HepG2 (cell line): ENCODE measurements around the gene GRAMD4. TPM values are rescaled to one million over a fixed set of nuclear protein-coding genes. Genes with fewer than 3 reads are reported as not detected.

ENCODE experiments used
- ETV5 ChIP-seq: IDR thresholded peaks from 2 replicates; pipeline ENCODE4 v1.6.1; 2018; ENCODE audit warnings: missing biosample characterization, missing genetic modification reagents, inconsistent platforms, borderline replicate concordance
- FOXM1 ChIP-seq: sonication (generic); formaldehyde crosslinking; IDR thresholded peaks from 2 replicates; pipeline ENCODE4 v1.5.0; 2020; ENCODE audit warnings: missing genetic modification reagents
- HNF4A ChIP-seq: sonication (generic); formaldehyde crosslinking; IDR thresholded peaks from 2 replicates; pipeline ENCODE4 v1.4.0; 2020; ENCODE audit warnings: missing genetic modification reagents
- KAT8 ChIP-seq: IDR thresholded peaks from 2 replicates; pipeline ENCODE4 v1.6.1; 2016; ENCODE audit warnings: missing genetic modification reagents, missing compliant biosample characterization
- KLF16 ChIP-seq, 2 experiments: sonication (generic) in 1 of 2; formaldehyde crosslinking in 1 of 2; IDR thresholded peaks; 2 replicates each; pipeline versions ENCODE4 v1.6.1 to v1.8.0; 2016 to 2023; ENCODE audit warnings: missing genetic modification reagents in 2 of 2, missing compliant biosample characterization in 1 of 2
- MAFG ChIP-seq: sonication (generic); formaldehyde crosslinking; IDR thresholded peaks from 2 replicates; pipeline ENCODE4 v1.5.1; 2020; ENCODE audit warnings: mild to moderate bottlenecking, missing genetic modification reagents
- MEF2D ChIP-seq: sonication (generic); formaldehyde crosslinking; IDR thresholded peaks from 2 replicates; pipeline ENCODE4 v1.5.1; 2020; ENCODE audit warnings: mild to moderate bottlenecking, missing genetic modification reagents
- NAIF1 ChIP-seq: sonication (generic); formaldehyde crosslinking; IDR thresholded peaks from 2 replicates; pipeline ENCODE4 v1.5.0; 2020; ENCODE audit warnings: mild to moderate bottlenecking, missing genetic modification reagents, borderline replicate concordance
- PCBP2 ChIP-seq: fragments of 200-400 bp; formaldehyde crosslinking; optimal IDR thresholded peaks from 2 replicates; pipeline ENCODE3; 2018; ENCODE audit warnings: low read length, low read depth; ENCODE audit not compliant: poor library complexity, severe bottlenecking
- PHF21A ChIP-seq: sonication (generic); formaldehyde crosslinking; IDR thresholded peaks from 2 replicates; pipeline ENCODE4 v1.5.0; 2020; ENCODE audit warnings: mild to moderate bottlenecking, missing genetic modification reagents
- RNF219 ChIP-seq: sonication (generic); formaldehyde crosslinking; IDR thresholded peaks from 2 replicates; pipeline ENCODE4 v1.5.0; 2020; ENCODE audit warnings: mild to moderate bottlenecking, missing genetic modification reagents
- ZFP1 ChIP-seq: IDR thresholded peaks from 2 replicates; pipeline ENCODE4 v1.6.1; 2016
- ZFP36 ChIP-seq: fragments of 150-350 bp; IDR thresholded peaks from 2 replicates; pipeline ENCODE4 v1.6.1; 2018; ENCODE audit warnings: borderline replicate concordance, low read length, low read depth; ENCODE audit not compliant: partially characterized antibody
- ZNF10 ChIP-seq: sonication (generic); formaldehyde crosslinking; IDR thresholded peaks from 2 replicates; pipeline ENCODE4 v1.4.0; 2020; ENCODE audit warnings: mild to moderate bottlenecking, low read depth, missing genetic modification reagents, borderline replicate concordance
- ZNF230 ChIP-seq: sonication (generic); formaldehyde crosslinking; IDR thresholded peaks from 2 replicates; pipeline ENCODE4 v1.4.0; 2020; ENCODE audit warnings: mild to moderate bottlenecking, missing genetic modification reagents
- ZNF557 ChIP-seq: sonication (generic); formaldehyde crosslinking; IDR thresholded peaks from 2 replicates; pipeline ENCODE4 v1.4.0; 2020; ENCODE audit warnings: missing genetic modification reagents
- ZNF577 ChIP-seq: sonication (generic); formaldehyde crosslinking; IDR thresholded peaks from 2 replicates; pipeline ENCODE4 v1.4.0; 2020; ENCODE audit warnings: mild to moderate bottlenecking, low read depth, missing genetic modification reagents, borderline replicate concordance
- ZNF672 ChIP-seq: sonication (generic); formaldehyde crosslinking; IDR thresholded peaks from 2 replicates; pipeline ENCODE4 v1.8.1; 2022; ENCODE audit warnings: missing genetic modification reagents
- ZNF678 ChIP-seq: sonication (generic); formaldehyde crosslinking; IDR thresholded peaks from 2 replicates; pipeline ENCODE4 v1.4.0; 2020; ENCODE audit warnings: mild to moderate bottlenecking, missing genetic modification reagents
- ZNF761 ChIP-seq: sonication (generic); formaldehyde crosslinking; conservative IDR thresholded peaks from 2 replicates; pipeline ENCODE4 v1.4.0; 2020; ENCODE audit warnings: mild to moderate bottlenecking, missing genetic modification reagents
- ZNF772 ChIP-seq: sonication (generic); formaldehyde crosslinking; IDR thresholded peaks from 2 replicates; pipeline ENCODE4 v1.5.0; 2020; ENCODE audit warnings: mild to moderate bottlenecking, missing genetic modification reagents
- ZNF777 ChIP-seq: sonication (generic); formaldehyde crosslinking; IDR thresholded peaks from 2 replicates; pipeline ENCODE4 v1.4.0; 2020; ENCODE audit warnings: missing genetic modification reagents
- ZNF782 ChIP-seq: sonication (generic); formaldehyde crosslinking; IDR thresholded peaks from 2 replicates; pipeline ENCODE4 v1.4.0; 2020; ENCODE audit warnings: missing genetic modification reagents, mild to moderate bottlenecking, borderline replicate concordance
- polyA plus RNA-seq, 8 experiments: library from polyadenylated mRNA; depleted of rRNA in 3 of 8; stranded (reverse) in 7 of 8; unstranded in 1 of 8; fragments of >200 nt; fragmentation: Illumina TruSeq in 4 of 8; extraction: Trizol in 4 of 8; gene quantifications; 2 replicates each; pipeline versions ENCODE4 v1.2.1 to v1.2.3, GENCODE V29; 2011 to 2016; ENCODE audit warnings: low read depth in 4 of 8, missing spikeins in 1 of 8, mixed read lengths in 1 of 8; ENCODE audit not compliant: insufficient read depth in 1 of 8
- total RNA-seq, 5 experiments: library from RNA; depleted of rRNA; stranded (reverse); fragments of >200 nt; fragmentation: Illumina TruSeq; extraction: Trizol; gene quantifications; 2 replicates each; pipeline ENCODE4 v1.2.3, GENCODE V29; 2016; ENCODE audit warnings: low read depth in 1 of 5
- TF ChIP-seq, protein P1 (sequence below), 2 experiments: sonication (generic) in 1 of 2; formaldehyde crosslinking in 1 of 2; IDR thresholded peaks; 2 replicates each; pipeline versions ENCODE4 v1.4.0 to v1.6.1; 2016 to 2020; ENCODE audit warnings: borderline replicate concordance in 1 of 2, low read depth in 1 of 2, mild to moderate bottlenecking in 1 of 2, missing genetic modification reagents in 1 of 2

GRAMD4 gene
- total and polyA plus RNA-seq, 2 of the 13 experiments (the other 11 are each of a cell fraction or from before 2014, with no cell fraction given): 15.2 to 15.7 TPM

DNA sequence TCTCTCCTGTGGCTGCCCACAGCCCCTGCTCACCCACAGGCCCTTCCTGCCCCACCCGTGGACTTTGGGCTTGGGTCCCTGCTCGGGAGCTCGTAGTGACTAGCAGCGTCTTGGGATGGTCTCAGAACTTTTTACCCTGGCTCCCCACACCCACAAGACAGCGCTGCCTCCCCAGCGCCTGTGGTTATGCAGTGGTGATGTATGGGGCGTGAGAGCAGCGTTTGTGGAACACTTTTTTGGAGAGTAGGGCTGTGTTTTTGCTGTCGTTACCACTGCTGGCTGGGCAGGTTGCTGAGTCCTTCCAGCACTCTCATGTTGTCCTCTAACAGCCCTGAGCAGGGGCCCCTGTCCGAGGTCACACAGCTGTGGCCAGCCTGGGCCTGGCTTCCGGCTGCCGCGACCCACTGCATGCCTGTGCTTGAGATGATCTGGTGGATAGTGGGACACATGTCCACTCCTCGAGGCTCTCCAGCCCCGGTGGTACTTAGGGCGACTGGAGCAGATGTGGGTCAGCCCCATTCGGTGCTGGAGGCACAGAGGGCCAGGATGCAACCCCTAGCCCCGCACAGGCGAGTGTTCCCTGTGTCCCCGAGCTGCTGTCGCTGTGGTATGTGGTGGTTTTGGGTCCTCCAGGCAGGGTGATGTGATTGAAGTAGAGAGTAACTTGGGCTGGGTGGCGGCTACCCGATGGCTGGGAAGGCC lies 7.1 kb upstream of the GRAMD4 start (continued):
- TF ChIP-seq NAIF1 (CRISPR knock-in tag) (peak; percentile 59; the same call in 1 of the 2 replicates), ZNF772 (CRISPR knock-in tag) (no peak), ZNF678 (CRISPR knock-in tag) (peak; percentile 65; the same call in 1 of the 2 replicates), ZNF557 (0 out of 2 replicates have a peak, but pooled peaks have one; percentile 59), ZNF777 (CRISPR knock-in tag) (0 out of 2 replicates have a peak, but pooled peaks have one; percentile 36), ZNF577 (CRISPR knock-in tag) (no peak), ZFP36 (no peak), PCBP2 (no peak), PHF21A (CRISPR knock-in tag) (peak; percentile 66; the same call in 1 of the 2 replicates), ZNF10 (CRISPR knock-in tag) (no peak), ZNF672 (CRISPR knock-in tag) (no peak), MAFG (CRISPR knock-in tag) (0 out of 2 replicates have a peak, but pooled peaks have one; percentile 32), RNF219 (CRISPR knock-in tag) (no peak), ZNF782 (CRISPR knock-in tag) (peak; percentile 66; the same call in 1 of the 2 replicates), FOXM1 (no peak), MEF2D (CRISPR knock-in tag) (peak; percentile 36; the same call in 1 of the 2 replicates), ZNF230 (CRISPR knock-in tag) (peak; percentile 41; the same call in 1 of the 2 replicates), HNF4A (CRISPR knock-in tag) (peak; percentile 60), KAT8 (CRISPR knock-in tag) (0 out of 2 replicates have a peak, but pooled peaks have one; percentile 53), ZNF761 (CRISPR knock-in tag) (0 out of 2 replicates have a peak, but pooled peaks have one; percentile 56), ETV5 (CRISPR knock-in tag) (peak; percentile 88), ZFP1 (CRISPR knock-in tag) (no peak), KLF16 (CRISPR knock-in tag; IDR thresholded peaks at IDR 0.05) (peak in 1 of 2 experiments; percentile 31; a peak in 1 of 4 replicates)
- TF ChIP-seq, protein P1, sequence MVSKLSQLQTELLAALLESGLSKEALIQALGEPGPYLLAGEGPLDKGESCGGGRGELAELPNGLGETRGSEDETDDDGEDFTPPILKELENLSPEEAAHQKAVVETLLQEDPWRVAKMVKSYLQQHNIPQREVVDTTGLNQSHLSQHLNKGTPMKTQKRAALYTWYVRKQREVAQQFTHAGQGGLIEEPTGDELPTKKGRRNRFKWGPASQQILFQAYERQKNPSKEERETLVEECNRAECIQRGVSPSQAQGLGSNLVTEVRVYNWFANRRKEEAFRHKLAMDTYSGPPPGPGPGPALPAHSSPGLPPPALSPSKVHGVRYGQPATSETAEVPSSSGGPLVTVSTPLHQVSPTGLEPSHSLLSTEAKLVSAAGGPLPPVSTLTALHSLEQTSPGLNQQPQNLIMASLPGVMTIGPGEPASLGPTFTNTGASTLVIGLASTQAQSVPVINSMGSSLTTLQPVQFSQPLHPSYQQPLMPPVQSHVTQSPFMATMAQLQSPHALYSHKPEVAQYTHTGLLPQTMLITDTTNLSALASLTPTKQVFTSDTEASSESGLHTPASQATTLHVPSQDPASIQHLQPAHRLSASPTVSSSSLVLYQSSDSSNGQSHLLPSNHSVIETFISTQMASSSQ (IDR thresholded peaks at IDR 0.05; ENCODE audit: low read depth): no peak
- TF ChIP-seq, protein P1 (CRISPR knock-in tag; IDR thresholded peaks at IDR 0.05; ENCODE audit: borderline replicate concordance): no peak
- TF ChIP-seq, all 625 proteins: peak for 142
